Endodermal cell (in vitro differentiated cells): ENCODE data around the gene HEXB. TPM values are rescaled to one million over a fixed set of nuclear protein-coding genes. Genes with fewer than 3 reads are reported as not detected.

Experiments
- DNase-seq: peaks from one replicate; pipeline ENCODE4 v3.0.0-alpha.2; 2017
- H3K27ac ChIP-seq: 2 replicates; pipeline ENCODE4 v1.5.1; 2013; ENCODE audit warnings: mild to moderate bottlenecking, low read depth, low read length, moderate library complexity
- H3K27me3 ChIP-seq: 2 replicates; pipeline ENCODE4 v1.6.1; 2013; ENCODE audit warnings: mild to moderate bottlenecking, low read length, moderate library complexity; ENCODE audit not compliant: insufficient read depth, control insufficient read depth, poor library complexity, severe bottlenecking
- H3K36me3 ChIP-seq: 2 replicates; pipeline ENCODE4 v1.7.0; 2013; ENCODE audit warnings: mild to moderate bottlenecking, low read length, moderate library complexity; ENCODE audit not compliant: control insufficient read depth, insufficient read depth
- H3K4me1 ChIP-seq: one replicate; pipeline ENCODE4 v1.7.0; 2013; ENCODE audit warnings: low read length; ENCODE audit not compliant: control insufficient read depth, insufficient read depth
- H3K4me3 ChIP-seq: 2 replicates; pipeline ENCODE4 v1.5.1; 2013; ENCODE audit warnings: mild to moderate bottlenecking, low read length, moderate library complexity
- H3K9ac ChIP-seq: 2 replicates; pipeline ENCODE4 v1.6.1; 2013; ENCODE audit warnings: mild to moderate bottlenecking, low read length, moderate library complexity; ENCODE audit not compliant: poor library complexity, severe bottlenecking; ENCODE audit errors: extremely low read depth
- H3K9me3 ChIP-seq: 2 replicates; pipeline ENCODE4 v1.6.1; 2013; ENCODE audit warnings: mild to moderate bottlenecking, low read length, moderate library complexity; ENCODE audit not compliant: control insufficient read depth
- H3K27ac Mint-ChIP-seq: 2 replicates; pipeline ENCODE4 v1.8.0; 2020; ENCODE audit warnings: mixed read lengths
- H3K27me3 Mint-ChIP-seq: 2 replicates; pipeline ENCODE4 v1.8.0; 2021; ENCODE audit warnings: mild to moderate bottlenecking, mixed read lengths; ENCODE audit not compliant: insufficient read depth
- H3K36me3 Mint-ChIP-seq: 2 replicates; pipeline ENCODE4 v1.8.0; 2020; ENCODE audit warnings: low read depth, mixed read lengths
- H3K4me1 Mint-ChIP-seq: 2 replicates; pipeline ENCODE4 v1.8.0; 2020; ENCODE audit warnings: mixed read lengths
- H3K4me3 Mint-ChIP-seq: 2 replicates; pipeline ENCODE4 v1.8.0; 2020; ENCODE audit warnings: mild to moderate bottlenecking, moderate library complexity, mixed read lengths
- H3K9me3 Mint-ChIP-seq: 2 replicates; pipeline ENCODE4 v1.8.0; 2020; ENCODE audit warnings: mild to moderate bottlenecking, mixed read lengths
- WGBS, 2 experiments: methylation state at CpG; one replicate each; pipeline versions ENCODE4 v1.1.5 to v1.1.7; 2013; ENCODE audit warnings: missing lambda C conversion rate in 2 of 2, mixed read lengths in 1 of 2; ENCODE audit not compliant: insufficient coverage in 1 of 2, insufficient read length in 1 of 2; 5-methylcytosine and 5-hydroxymethylcytosine counted together
- total RNA-seq, 2 donors: library from RNA; stranded (reverse); fragmentation: NEBNext Ultra II Directional in 1 of 2; extraction: Animal tissue kit (Norgen Biotek cat#: 25700) in 1 of 2; gene quantifications; 2 replicates in 1 of 2; 3 replicates in 1 of 2; pipeline ENCODE4 v1.2.1, GENCODE V29; 2021
- TF ChIP-seq, protein P1 (sequence below): fragments of 200-600 bp; sonication (generic); conservative IDR thresholded peaks from 2 replicates; pipeline ENCODE4 v1.5.0; 2021; ENCODE audit warnings: antibody characterized with exemption, mild to moderate bottlenecking

The HEXB gene
- total RNA-seq, 2 donors from 2014 or later: 68.4 to 112 TPM

- Histone ChIP-seq H3K27me3 (no peaks in the 10 kb centered on the region), H3K4me3 (no peak overlapping the region), H3K9me3 (peaks cover 5% of the 10 kb centered on the region), H3K36me3 (no peaks in the 10 kb centered on the region), H3K9ac (no peak overlapping the region), H3K4me1 (no peaks in the 10 kb centered on the region), H3K27ac (no peak overlapping the region)
- no peak overlapping the region for H3K4me3 Mint-ChIP-seq
- no peaks in the 10 kb centered on the region for H3K27me3 Mint-ChIP-seq
- DNase-seq: no peak
- peaks cover 6% of the 10 kb centered on the region for H3K9me3 Mint-ChIP-seq
- H3K27ac Mint-ChIP-seq: no peak overlapping the region
- H3K4me1 Mint-ChIP-seq: peaks cover 4% of the 10 kb centered on the region
- no peaks in the 10 kb centered on the region for H3K36me3 Mint-ChIP-seq
- TF ChIP-seq, protein P1, sequence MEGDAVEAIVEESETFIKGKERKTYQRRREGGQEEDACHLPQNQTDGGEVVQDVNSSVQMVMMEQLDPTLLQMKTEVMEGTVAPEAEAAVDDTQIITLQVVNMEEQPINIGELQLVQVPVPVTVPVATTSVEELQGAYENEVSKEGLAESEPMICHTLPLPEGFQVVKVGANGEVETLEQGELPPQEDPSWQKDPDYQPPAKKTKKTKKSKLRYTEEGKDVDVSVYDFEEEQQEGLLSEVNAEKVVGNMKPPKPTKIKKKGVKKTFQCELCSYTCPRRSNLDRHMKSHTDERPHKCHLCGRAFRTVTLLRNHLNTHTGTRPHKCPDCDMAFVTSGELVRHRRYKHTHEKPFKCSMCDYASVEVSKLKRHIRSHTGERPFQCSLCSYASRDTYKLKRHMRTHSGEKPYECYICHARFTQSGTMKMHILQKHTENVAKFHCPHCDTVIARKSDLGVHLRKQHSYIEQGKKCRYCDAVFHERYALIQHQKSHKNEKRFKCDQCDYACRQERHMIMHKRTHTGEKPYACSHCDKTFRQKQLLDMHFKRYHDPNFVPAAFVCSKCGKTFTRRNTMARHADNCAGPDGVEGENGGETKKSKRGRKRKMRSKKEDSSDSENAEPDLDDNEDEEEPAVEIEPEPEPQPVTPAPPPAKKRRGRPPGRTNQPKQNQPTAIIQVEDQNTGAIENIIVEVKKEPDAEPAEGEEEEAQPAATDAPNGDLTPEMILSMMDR: no peak
Measured at GRCh38 chr5:74655716-74656115, 29.3 kb upstream of the HEXB start.

DNA sequence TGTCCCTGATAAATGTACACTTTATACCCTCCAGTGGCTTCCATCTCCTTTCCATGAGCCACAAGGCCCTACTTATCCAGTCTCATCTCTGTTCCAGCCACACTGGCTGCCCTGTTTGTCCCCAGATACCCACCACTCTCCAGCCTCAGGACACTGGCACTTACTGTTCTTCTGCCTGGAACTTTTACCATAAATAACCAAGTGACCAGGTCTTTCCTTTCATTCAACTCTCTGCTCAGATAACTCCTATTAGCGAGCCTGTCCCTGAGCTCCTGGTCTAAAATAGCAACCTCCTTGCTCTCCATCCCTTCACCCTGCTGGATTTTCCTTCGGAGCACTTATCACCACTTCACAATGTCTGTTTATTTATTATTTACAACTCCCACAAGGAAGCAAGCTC lies 27.9 kb upstream of the HEXB start:
- Mint-ChIP-seq H3K27ac (no peak overlapping the region), H3K4me3 (no peak overlapping the region), H3K27me3 (no peaks in the 10 kb centered on the region), H3K9me3 (peaks cover 6% of the 10 kb centered on the region), H3K36me3 (no peaks in the 10 kb centered on the region), H3K4me1 (no peaks in the 10 kb centered on the region)
- Histone ChIP-seq H3K9ac (no peak overlapping the region), H3K4me1 (no peaks in the 10 kb centered on the region), H3K36me3 (no peaks in the 10 kb centered on the region), H3K4me3 (no peak overlapping the region), H3K27ac (no peak overlapping the region), H3K27me3 (no peaks in the 10 kb centered on the region), H3K9me3 (peaks cover 5% of the 10 kb centered on the region)
- WGBS, 2 experiments: 91 to 100% methylated on average over 1 to 2 of the region's 2 CpGs
- DNase-seq: no peak
- TF ChIP-seq, protein P1: no peak

GRCh38 chr5:74659172-74659571 lies 25.9 kb upstream of the HEXB start:
- Histone ChIP-seq H3K9ac (no peak overlapping the region), H3K27me3 (no peaks in the 10 kb centered on the region), H3K36me3 (no peaks in the 10 kb centered on the region), H3K4me3 (no peak overlapping the region), H3K4me1 (no peaks in the 10 kb centered on the region), H3K27ac (no peak overlapping the region), H3K9me3 (peaks cover 5% of the 10 kb centered on the region)
- no peaks in the 10 kb centered on the region for H3K36me3 Mint-ChIP-seq
- H3K4me1 Mint-ChIP-seq: no peaks in the 10 kb centered on the region
- H3K27ac Mint-ChIP-seq: no peak overlapping the region
- H3K27me3 Mint-ChIP-seq: no peaks in the 10 kb centered on the region
- WGBS, 2 experiments: 93 to 100% methylated on average over 3 of the region's 3 CpGs
- peaks cover 6% of the 10 kb centered on the region for H3K9me3 Mint-ChIP-seq
- TF ChIP-seq, protein P1: no peak
- no peak for DNase-seq
- H3K4me3 Mint-ChIP-seq: no peak overlapping the region
